HL-60 (cell line): ENCODE results near the gene GPR137B.

Experiments used
- DNase-seq, 2 experiments: peaks; one replicate each; pipeline ENCODE4 v3.0.0-alpha.2; 2010 to 2020; ENCODE audit warnings: low read depth in 1 of 2, low spot score in 1 of 2
- H3K27ac ChIP-seq: fragments of 250-450 bp; sonication (Bioruptor Pico); replicated peaks from 2 replicates; pipeline ENCODE4 v1.5.1; 2020; ENCODE audit warnings: mild to moderate bottlenecking, moderate library complexity
- H3K27me3 ChIP-seq: fragments of 250-450 bp; sonication (Bioruptor Pico); 2 replicates; pipeline ENCODE4 v1.5.1; 2021; ENCODE audit warnings: mild to moderate bottlenecking, moderate library complexity; ENCODE audit not compliant: insufficient read depth, poor library complexity, severe bottlenecking
- H3K4me3 ChIP-seq: replicated peaks from 2 replicates; pipeline ENCODE4 v1.5.1; 2011; ENCODE audit warnings: mild to moderate bottlenecking, control low read depth, low read length; ENCODE audit not compliant: insufficient read depth
- GABPA ChIP-seq: IDR thresholded peaks from 2 replicates; pipeline ENCODE4 v1.6.1; 2012; ENCODE audit warnings: low read depth
- POLR2AphosphoS5 ChIP-seq: IDR thresholded peaks from 2 replicates; pipeline ENCODE4 v1.6.1; 2012; ENCODE audit warnings: low read depth
- SPI1 ChIP-seq: IDR thresholded peaks from 2 replicates; pipeline ENCODE4 v1.6.1; 2012; ENCODE audit warnings: low read depth, mild to moderate bottlenecking, borderline replicate concordance
- TF ChIP-seq, protein P1 (sequence below): IDR thresholded peaks from one replicate; pipeline ENCODE4 v1.5.1; 2011; ENCODE audit warnings: low read length, control low read depth, inconsistent platforms; ENCODE audit not compliant: insufficient read depth
- TF ChIP-seq, protein P2 (sequence below): IDR thresholded peaks from 2 replicates; pipeline ENCODE4 v1.6.1; 2012; ENCODE audit warnings: low read depth; ENCODE audit not compliant: insufficient replicate concordance

GPR137B gene

DNA sequence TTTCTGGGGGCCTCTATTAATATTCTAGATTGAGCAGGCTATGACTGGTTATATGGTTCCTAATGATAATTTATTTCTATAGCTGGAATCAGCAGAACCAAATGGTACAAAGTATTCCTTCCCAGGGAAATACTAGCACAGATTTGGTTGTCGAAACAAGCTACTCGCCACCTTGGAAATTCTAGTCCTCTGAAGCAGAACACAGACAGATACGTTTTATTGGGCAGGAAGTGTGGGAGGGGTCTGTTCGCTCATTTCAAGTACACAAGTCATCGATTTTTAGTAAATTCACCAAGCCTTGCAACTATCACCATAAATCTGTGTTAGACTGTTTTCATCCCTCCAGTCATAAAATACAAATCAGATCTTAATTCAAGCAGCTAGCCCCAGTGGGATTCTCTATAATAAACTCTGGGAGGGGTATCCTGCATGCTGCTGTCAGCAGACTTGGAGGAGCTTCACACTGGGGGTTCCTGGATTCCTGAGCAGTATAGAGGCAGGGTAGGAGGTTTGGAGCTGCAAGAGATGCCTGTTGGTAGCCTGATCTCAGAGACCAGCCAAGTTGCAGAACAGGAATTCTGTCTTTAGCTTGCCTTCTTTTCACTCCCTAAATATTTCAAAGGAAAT lies 9.8 kb upstream of the GPR137B start:
- Histone ChIP-seq H3K4me3 (no peak overlapping the region), H3K27ac (no peak overlapping the region), H3K27me3 (peaks cover 4% of the 10 kb centered on the region)
- no peak for DNase-seq
- no peak for TF ChIP-seq POLR2AphosphoS5
- TF ChIP-seq SPI1, result no peak
- TF ChIP-seq, protein P1, sequence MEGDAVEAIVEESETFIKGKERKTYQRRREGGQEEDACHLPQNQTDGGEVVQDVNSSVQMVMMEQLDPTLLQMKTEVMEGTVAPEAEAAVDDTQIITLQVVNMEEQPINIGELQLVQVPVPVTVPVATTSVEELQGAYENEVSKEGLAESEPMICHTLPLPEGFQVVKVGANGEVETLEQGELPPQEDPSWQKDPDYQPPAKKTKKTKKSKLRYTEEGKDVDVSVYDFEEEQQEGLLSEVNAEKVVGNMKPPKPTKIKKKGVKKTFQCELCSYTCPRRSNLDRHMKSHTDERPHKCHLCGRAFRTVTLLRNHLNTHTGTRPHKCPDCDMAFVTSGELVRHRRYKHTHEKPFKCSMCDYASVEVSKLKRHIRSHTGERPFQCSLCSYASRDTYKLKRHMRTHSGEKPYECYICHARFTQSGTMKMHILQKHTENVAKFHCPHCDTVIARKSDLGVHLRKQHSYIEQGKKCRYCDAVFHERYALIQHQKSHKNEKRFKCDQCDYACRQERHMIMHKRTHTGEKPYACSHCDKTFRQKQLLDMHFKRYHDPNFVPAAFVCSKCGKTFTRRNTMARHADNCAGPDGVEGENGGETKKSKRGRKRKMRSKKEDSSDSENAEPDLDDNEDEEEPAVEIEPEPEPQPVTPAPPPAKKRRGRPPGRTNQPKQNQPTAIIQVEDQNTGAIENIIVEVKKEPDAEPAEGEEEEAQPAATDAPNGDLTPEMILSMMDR, result no peak
- TF ChIP-seq, protein P2, sequence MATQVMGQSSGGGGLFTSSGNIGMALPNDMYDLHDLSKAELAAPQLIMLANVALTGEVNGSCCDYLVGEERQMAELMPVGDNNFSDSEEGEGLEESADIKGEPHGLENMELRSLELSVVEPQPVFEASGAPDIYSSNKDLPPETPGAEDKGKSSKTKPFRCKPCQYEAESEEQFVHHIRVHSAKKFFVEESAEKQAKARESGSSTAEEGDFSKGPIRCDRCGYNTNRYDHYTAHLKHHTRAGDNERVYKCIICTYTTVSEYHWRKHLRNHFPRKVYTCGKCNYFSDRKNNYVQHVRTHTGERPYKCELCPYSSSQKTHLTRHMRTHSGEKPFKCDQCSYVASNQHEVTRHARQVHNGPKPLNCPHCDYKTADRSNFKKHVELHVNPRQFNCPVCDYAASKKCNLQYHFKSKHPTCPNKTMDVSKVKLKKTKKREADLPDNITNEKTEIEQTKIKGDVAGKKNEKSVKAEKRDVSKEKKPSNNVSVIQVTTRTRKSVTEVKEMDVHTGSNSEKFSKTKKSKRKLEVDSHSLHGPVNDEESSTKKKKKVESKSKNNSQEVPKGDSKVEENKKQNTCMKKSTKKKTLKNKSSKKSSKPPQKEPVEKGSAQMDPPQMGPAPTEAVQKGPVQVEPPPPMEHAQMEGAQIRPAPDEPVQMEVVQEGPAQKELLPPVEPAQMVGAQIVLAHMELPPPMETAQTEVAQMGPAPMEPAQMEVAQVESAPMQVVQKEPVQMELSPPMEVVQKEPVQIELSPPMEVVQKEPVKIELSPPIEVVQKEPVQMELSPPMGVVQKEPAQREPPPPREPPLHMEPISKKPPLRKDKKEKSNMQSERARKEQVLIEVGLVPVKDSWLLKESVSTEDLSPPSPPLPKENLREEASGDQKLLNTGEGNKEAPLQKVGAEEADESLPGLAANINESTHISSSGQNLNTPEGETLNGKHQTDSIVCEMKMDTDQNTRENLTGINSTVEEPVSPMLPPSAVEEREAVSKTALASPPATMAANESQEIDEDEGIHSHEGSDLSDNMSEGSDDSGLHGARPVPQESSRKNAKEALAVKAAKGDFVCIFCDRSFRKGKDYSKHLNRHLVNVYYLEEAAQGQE, result no peak
- TF ChIP-seq GABPA, result no peak

DNA sequence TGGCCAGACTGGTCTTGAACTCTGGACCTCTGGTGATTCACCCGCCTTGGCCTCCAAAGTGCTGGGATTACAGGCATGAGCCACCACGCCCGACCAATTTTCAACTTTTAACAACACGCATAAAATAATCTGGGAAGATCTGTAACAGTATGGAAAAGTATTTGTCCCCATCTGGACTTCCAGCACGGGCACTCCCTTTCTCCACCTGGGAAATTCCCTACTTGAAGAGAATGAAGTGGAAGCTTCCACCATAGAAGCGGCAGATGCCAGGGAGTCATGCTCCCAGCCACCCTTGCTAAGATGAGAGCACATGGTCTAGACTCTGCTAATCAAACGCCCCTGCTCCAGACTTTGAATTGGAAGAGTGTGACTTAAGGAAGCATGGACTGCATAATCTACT lies 9.0 kb upstream of the GPR137B start:
- peaks cover 4% of the 10 kb centered on the region for H3K27me3 ChIP-seq
- no peak overlapping the region for H3K27ac ChIP-seq
- H3K4me3 ChIP-seq, result no peak overlapping the region
- no peak for DNase-seq
- TF ChIP-seq, protein P1, result no peak
- no peak for TF ChIP-seq POLR2AphosphoS5

DNA sequence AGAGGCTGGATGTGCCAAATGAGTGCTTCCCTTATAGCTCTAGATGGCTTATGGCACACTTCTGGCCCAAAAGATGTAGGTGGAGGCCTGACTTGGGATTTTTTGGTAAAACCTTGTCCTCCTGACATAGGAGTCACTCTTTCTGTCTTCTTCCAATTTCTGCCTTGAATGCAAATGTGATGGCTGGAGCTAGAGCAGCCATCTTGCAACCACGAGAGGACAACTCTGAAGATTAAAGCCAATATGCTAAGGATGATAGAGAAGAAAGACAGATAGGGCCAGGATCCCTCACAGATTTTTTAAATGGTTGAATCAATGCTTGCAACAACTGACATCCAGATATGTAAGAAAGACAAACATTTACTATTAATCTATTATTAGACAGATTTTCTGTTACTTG lies 8.5 kb upstream of the GPR137B start:
- TF ChIP-seq POLR2AphosphoS5 (no peak), GABPA (no peak), SPI1 (no peak)
- TF ChIP-seq, protein P1, result no peak
- TF ChIP-seq, protein P2, result no peak
- Histone ChIP-seq H3K27me3 (peaks cover 4% of the 10 kb centered on the region), H3K4me3 (no peak overlapping the region)

DNA sequence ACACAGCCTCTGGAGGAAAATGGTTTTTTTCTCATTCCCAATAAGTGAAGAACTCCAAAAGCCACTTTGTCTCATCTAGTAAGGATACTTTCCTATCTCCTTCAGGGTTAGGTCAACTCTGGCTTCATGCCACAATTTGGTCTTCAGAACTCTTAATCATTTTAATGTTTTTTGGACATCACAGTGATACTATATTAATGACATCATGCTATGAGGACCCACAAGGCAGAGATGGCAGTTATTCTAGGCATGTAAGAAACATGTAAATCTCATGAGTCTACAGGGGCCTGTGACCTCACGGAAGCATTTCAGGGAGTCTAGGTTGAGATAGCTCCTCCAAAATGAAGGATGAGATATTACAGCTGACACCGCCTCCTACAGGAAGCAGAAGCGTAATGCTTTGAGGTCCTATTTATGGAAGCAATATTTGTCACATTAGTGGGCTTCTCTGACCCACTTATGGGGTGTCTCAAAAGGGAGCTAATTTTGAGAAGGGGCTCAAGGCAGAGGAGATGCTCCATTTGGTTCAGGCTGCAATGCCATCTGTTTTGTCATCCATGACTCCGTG lies 5.0 kb upstream of the GPR137B start:
- peaks cover 27% of the 10 kb centered on the region for H3K27me3 ChIP-seq
- TF ChIP-seq, protein P2, result no peak
- TF ChIP-seq, protein P1, result no peak
- TF ChIP-seq POLR2AphosphoS5 (no peak), SPI1 (no peak), GABPA (no peak)

More for the DNA sequence above, 8.5 kb upstream of the GPR137B start:
- H3K27ac ChIP-seq, result no peak overlapping the region
- DNase-seq, result no peak

More for the DNA sequence above, 5.0 kb upstream of the GPR137B start:
- Histone ChIP-seq H3K4me3 (no peak overlapping the region), H3K27ac (no peak overlapping the region)
- DNase-seq, result no peak
